H54 (cell line): ENCODE measurements around the gene ANKS1B.
"Not testable (repeated sequence)": the region's sequence is repeated elsewhere in the genome, so short reads cannot be mapped to it uniquely, and the experiment has no call there.

Experiments used
- DNase-seq: peaks from one replicate; pipeline ENCODE4 v3.0.0; 2011; ENCODE audit warnings: low spot score, mixed read lengths; ENCODE audit not compliant: insufficient read length
- FAIRE-seq: peaks from 3 replicates; lab custom pipeline; 2011; peaks lifted over from hg19 to GRCh38; lab: Jason Lieb, UNC
- POLR2A ChIP-seq: IDR thresholded peaks from 2 replicates; pipeline ENCODE4 v1.6.1; 2011; ENCODE audit warnings: low read depth, mild to moderate bottlenecking, low read length

Gene ANKS1B

DNA sequence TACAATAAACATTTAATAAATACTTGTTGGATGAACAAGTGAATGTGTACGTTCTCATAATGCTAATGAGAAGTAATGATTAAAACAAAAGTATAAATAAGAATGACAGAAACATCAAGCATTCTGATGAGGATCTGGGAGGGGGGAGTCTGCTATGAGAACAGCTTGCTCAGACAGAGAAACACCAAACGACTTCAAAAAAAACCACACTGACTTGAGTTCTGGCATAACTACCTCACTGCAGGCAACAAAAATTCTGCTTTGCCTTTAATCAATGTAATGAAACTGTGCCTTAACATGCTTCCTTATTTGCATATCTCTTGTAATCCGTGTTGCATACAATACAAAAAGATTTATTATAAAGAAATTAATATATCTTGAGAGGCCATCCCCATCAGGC is 632.5 kb downstream of the ANKS1B start:
- TF ChIP-seq POLR2A, result no peak
- DNase-seq (no peak), FAIRE-seq (no peak)

DNA sequence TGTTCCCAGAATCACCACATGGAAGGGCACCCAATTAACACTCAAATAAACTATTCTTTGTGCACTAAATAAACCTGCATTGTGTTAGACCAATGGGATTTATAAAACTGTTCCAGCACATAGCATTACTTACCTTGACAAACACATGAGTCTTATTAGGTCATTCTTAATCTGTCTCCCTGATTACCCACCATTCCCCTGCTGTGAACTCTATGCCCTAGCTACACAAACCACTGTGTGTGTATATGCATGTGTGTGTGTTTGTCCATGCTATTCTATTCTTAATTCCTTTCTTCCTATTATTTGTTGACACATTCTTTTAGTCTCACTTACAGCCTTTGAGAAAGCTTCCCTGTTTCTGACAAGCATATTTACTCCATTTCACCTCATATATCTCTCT is 640.8 kb downstream of the ANKS1B start:
- TF ChIP-seq POLR2A, result no peak
- FAIRE-seq (no peak), DNase-seq (no peak)

DNA sequence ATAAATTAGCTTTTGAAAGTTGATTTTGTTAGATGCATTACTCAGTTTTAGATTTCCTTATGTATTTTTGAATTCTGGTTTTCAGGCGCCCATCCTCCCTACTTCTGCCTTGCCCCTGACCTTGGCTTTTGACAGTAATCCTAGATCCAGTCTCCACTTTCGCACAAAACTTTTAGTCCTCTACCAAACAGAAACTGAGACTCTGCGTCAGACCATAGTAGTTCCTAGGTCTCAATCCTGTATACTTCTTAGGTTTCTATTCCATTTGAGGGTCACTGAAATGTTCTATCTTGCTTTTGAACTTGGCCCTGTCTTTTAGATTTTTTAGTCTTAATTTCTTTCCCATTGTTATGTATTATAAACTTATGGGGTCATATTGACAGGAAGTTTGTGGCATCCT is 645.1 kb downstream of the ANKS1B start:
- DNase-seq, result no peak
- no peak for FAIRE-seq
- no peak for TF ChIP-seq POLR2A

GRCh38 chr12:99334285-99335056 is 650.3 kb downstream of the ANKS1B start:
- DNase-seq, result no peak

GRCh38 chr12:99332936-99333591 is 651.7 kb downstream of the ANKS1B start:
- DNase-seq, result no peak
- TF ChIP-seq POLR2A, result no peak
- FAIRE-seq, result no peak

More at GRCh38 chr12:99334285-99335056, 650.3 kb downstream of the ANKS1B start:
- FAIRE-seq, result no peak
- no peak for TF ChIP-seq POLR2A

- TF ChIP-seq POLR2A, result no peak
- DNase-seq, result no peak
- no peak for FAIRE-seq
These were observed 654.5 kb downstream of the ANKS1B start for GRCh38 chr12:99330216-99330615.

- not testable (repeated sequence) for FAIRE-seq
These were observed 663.5 kb downstream of the ANKS1B start for GRCh38 chr12:99321210-99321609.

GRCh38 chr12:99311373-99311772 is 673.4 kb downstream of the ANKS1B start:
- TF ChIP-seq POLR2A, result no peak
- FAIRE-seq (no peak), DNase-seq (no peak)

More at GRCh38 chr12:99321210-99321609, 663.5 kb downstream of the ANKS1B start:
- not testable (repeated sequence) for DNase-seq

- FAIRE-seq (no peak), DNase-seq (no peak)
- TF ChIP-seq POLR2A, result no peak
These were observed 674.9 kb downstream of the ANKS1B start for GRCh38 chr12:99309812-99310211.

DNA sequence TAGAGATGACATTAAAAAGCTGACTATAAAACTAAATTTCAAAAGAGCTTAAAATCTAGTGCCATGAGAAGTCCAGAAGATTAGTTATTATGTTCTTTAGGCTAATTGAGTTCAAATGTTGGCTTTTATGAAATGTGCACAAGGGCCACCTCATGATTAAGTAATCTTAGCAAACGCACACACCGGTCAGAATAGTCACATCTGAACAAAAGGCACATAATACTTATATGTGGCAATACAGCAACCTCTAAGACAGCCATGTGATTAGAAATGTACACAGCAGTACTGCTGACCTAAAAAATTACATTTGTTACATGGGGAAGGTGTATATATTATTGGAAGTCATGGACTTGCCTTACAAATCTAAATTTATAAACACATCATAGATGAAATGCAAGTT is 681.9 kb downstream of the ANKS1B start:
- FAIRE-seq (no peak), DNase-seq (no peak)

DNA sequence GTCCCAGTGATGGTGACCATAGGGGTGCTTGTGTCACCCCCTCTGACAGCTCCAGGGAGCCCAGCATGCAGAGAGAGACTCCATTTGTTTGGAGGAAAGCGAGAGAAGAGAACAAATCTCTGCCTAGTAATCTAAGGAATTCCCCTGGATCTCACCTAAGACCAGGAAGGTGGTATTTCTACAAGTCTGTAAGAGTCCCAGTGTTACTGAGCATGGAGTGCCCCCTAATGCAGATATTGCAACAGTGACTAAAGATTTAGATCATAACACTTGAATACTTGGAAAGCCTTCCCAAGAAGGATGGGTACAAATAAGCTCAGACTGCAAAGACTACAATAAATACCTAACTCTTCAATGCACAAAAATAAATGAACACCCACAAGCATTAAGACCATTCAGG is 697.6 kb downstream of the ANKS1B start:
- TF ChIP-seq POLR2A, result no peak
- no peak for DNase-seq
- no peak for FAIRE-seq

More for the DNA sequence above, 681.9 kb downstream of the ANKS1B start:
- TF ChIP-seq POLR2A, result no peak

- TF ChIP-seq POLR2A, result no peak
- no peak for DNase-seq
- FAIRE-seq, result no peak
These were observed 700.6 kb downstream of the ANKS1B start for GRCh38 chr12:99284161-99284560.

- no peak for TF ChIP-seq POLR2A
- FAIRE-seq (no peak), DNase-seq (no peak)
These were observed 702.1 kb downstream of the ANKS1B start for GRCh38 chr12:99282624-99283023.

GRCh38 chr12:99282086-99282485 is 702.6 kb downstream of the ANKS1B start:
- no peak for TF ChIP-seq POLR2A
- FAIRE-seq, result no peak
- DNase-seq, result no peak

- FAIRE-seq (no peak), DNase-seq (no peak)
- no peak for TF ChIP-seq POLR2A
These were observed 703.5 kb downstream of the ANKS1B start for GRCh38 chr12:99281277-99281676.

DNA sequence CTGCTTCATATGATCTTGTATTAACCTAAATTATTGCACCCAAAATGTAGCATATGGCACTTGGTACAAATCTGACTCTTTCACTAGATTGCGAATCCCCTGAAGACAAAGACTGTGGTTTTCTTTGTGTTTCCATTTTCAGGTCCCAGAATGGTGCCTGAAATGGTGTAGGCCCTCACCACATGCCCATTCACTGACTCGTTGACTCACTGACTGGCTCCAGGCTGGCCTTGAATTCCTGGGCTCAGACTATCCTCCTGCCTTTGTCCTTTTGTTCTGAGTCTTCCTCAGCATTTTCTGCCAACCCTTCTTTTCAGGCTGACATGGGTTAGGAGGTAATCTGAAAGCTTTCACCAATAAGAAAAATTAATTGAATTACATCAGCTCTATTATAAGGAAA is 705.8 kb downstream of the ANKS1B start:
- no peak for DNase-seq
- TF ChIP-seq POLR2A, result no peak
- FAIRE-seq, result no peak
